GM23248 (cell line): ENCODE measurements around the gene CACUL1. TPM values are rescaled to one million over a fixed set of nuclear protein-coding genes. Genes with fewer than 3 reads are reported as not detected.
"Not testable (repeated sequence)": the region's sequence is repeated elsewhere in the genome, so short reads cannot be mapped to it uniquely, and the experiment has no call there.

ENCODE experiments used
- DNase-seq: peaks from one replicate; pipeline ENCODE4 v3.0.0-alpha.2; 2015
- H2AFZ ChIP-seq: fragments of 200-600 bp; sonication (generic); 2 replicates; pipeline ENCODE4 v1.6.1; 2016; ENCODE audit warnings: antibody characterized with exemption
- H3F3A ChIP-seq: fragments of 200-600 bp; sonication (generic); 2 replicates; pipeline ENCODE4 v1.6.1; 2016; ENCODE audit warnings: mild to moderate bottlenecking, antibody characterized with exemption, mixed run types; ENCODE audit not compliant: insufficient read depth
- H3K27ac ChIP-seq: fragments of 200-600 bp; sonication (generic); 2 replicates; pipeline ENCODE4 v1.5.1; 2016; ENCODE audit warnings: mild to moderate bottlenecking
- H3K27me3 ChIP-seq: fragments of 200-600 bp; sonication (generic); replicated peaks from 2 replicates; pipeline ENCODE4 v1.6.1; 2016; ENCODE audit warnings: mild to moderate bottlenecking; ENCODE audit not compliant: insufficient read depth
- H3K36me3 ChIP-seq: fragments of 200-600 bp; sonication (generic); 2 replicates; pipeline ENCODE4 v1.6.1; 2016; ENCODE audit warnings: low read depth, mild to moderate bottlenecking
- H3K4me1 ChIP-seq: fragments of 200-600 bp; sonication (generic); 2 replicates; pipeline ENCODE4 v1.6.1; 2016; ENCODE audit warnings: mild to moderate bottlenecking; ENCODE audit not compliant: insufficient read depth
- H3K4me2 ChIP-seq: fragments of 200-600 bp; sonication (generic); one replicate; pipeline ENCODE4 v1.6.1; 2016; ENCODE audit warnings: mild to moderate bottlenecking; ENCODE audit not compliant: unreplicated experiment
- H3K4me3 ChIP-seq: fragments of 200-600 bp; sonication (generic); 2 replicates; pipeline ENCODE4 v1.5.1; 2016; ENCODE audit warnings: mild to moderate bottlenecking
- H3K79me2 ChIP-seq: fragments of 200-600 bp; sonication (generic); 2 replicates; pipeline ENCODE4 v1.6.1; 2016; ENCODE audit warnings: mild to moderate bottlenecking; ENCODE audit not compliant: insufficient read depth
- H3K9ac ChIP-seq: fragments of 200-600 bp; sonication (generic); 2 replicates; pipeline ENCODE4 v1.6.1; 2016; ENCODE audit warnings: mild to moderate bottlenecking
- H3K9me2 ChIP-seq: fragments of 200-600 bp; sonication (generic); 2 replicates; pipeline ENCODE4 v1.6.1; 2016; ENCODE audit warnings: mixed run types, mild to moderate bottlenecking, moderate library complexity; ENCODE audit not compliant: insufficient read depth
- H3K9me3 ChIP-seq: fragments of 200-600 bp; sonication (generic); one replicate; pipeline ENCODE4 v1.6.1; 2017; ENCODE audit warnings: low read depth
- H4K20me1 ChIP-seq: fragments of 200-600 bp; sonication (generic); 2 replicates; pipeline ENCODE4 v1.6.0; 2016; ENCODE audit not compliant: insufficient read depth
- EZH2 ChIP-seq: fragments of 200-600 bp; sonication (generic); IDR thresholded peaks from 2 replicates; pipeline ENCODE4 v1.6.1; 2018; ENCODE audit warnings: antibody characterized with exemption, mild to moderate bottlenecking; ENCODE audit not compliant: insufficient read depth, poor library complexity, severe bottlenecking
- EZH2phosphoT487 ChIP-seq: fragments of 200-600 bp; sonication (generic); IDR thresholded peaks from 2 replicates; pipeline ENCODE4 v1.6.1; 2018; ENCODE audit warnings: antibody characterized with exemption, moderate library complexity, mild to moderate bottlenecking, low read depth; ENCODE audit not compliant: insufficient read depth
- WGBS, 2 experiments: methylation state at CpG; one replicate each; pipeline ENCODE4 v1.1.6; 2015 to 2017; ENCODE audit warnings: low lambda C conversion rate in 2 of 2, low coverage in 1 of 2; ENCODE audit errors: missing lambda C conversion rate in 2 of 2; 5-methylcytosine and 5-hydroxymethylcytosine counted together
- in situ Hi-C: fragments of 300-500 bp; cut with MboI; formaldehyde crosslinking; loops from 2 replicates; pipeline ENCODE4 v1.15.0; 2020
- polyA plus RNA-seq: library from polyadenylated mRNA; unstranded; fragments of >200 nt; fragmentation: Nextera tagmentation; extraction: Ambion mirVana; gene quantifications from 2 replicates; pipeline ENCODE4 v1.2.1, GENCODE V29; 2016
- total RNA-seq: library from RNA; depleted of rRNA; stranded (reverse); fragments of >200 nt; shearing (Covaris generic); gene quantifications from 2 replicates; pipeline ENCODE4 v1.2.3, GENCODE V29; 2014

Gene CACUL1
- total and polyA plus RNA-seq, 2 experiments from 2014 or later, result 14.8 to 27.1 TPM

DNA sequence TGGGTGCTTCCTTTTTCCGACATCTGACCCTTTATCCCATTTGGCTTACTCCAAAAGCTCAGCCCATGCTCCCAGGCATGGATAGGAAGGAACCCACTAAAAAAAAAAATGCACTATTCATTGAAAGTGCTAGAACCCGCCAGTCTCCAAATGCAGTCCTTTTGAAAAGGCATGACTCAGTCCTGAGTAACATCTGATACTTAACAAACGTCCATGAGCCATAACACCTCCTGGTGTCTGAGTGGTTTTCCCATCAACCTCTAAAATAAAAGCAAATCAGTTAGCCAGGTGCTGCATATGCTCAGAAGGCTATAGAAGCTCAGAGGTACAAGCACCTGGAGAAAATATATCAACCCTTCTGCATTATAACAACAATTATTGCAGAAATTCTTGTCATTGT lies 45.0 kb upstream of the CACUL1 start:
- Histone ChIP-seq H3F3A (peaks cover 13% of the 10 kb centered on the region; the same call in 1 of the 2 replicates), H3K9ac (no peak overlapping the region), H4K20me1 (no peaks in the 10 kb centered on the region), H3K27ac (no peak overlapping the region), H3K36me3 (no peaks in the 10 kb centered on the region), H3K4me1 (peaks cover 9% of the 10 kb centered on the region), H3K79me2 (no peaks in the 10 kb centered on the region), H3K4me2 (no peak overlapping the region), H3K9me3 (no peaks in the 10 kb centered on the region), H3K4me3 (no peak overlapping the region), H2AFZ (no peak overlapping the region), H3K9me2 (no peaks in the 10 kb centered on the region), H3K27me3 (peaks cover 6% of the 10 kb centered on the region)
- TF ChIP-seq EZH2, result no peak
- no peak for TF ChIP-seq EZH2phosphoT487
- 29 to 31% methylated on average over 3 of the region's 3 CpGs for WGBS, 2 experiments
- peak; percentile 82 for DNase-seq
- in situ Hi-C loops, result no loop called here

DNA sequence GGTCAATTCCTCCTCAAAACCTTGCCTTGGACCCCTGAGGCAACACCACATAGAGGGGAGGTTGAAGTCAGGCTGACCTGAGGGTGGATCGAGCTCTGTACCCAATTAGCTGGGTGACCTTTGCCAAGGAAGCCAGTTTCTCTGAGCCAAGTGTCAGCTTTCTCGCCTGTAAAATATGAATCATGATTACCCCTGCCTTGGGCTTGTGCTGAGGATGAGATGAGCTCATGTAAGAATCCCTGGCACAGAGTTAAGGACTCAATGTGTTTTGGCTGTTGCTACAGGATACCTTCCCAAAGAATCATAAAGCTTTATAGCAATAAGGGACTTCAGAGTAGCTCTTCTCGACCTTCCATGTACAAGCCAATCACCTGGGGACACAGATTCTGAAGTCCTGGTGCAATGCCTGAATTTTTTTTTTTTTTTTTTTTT lies 43.5 kb upstream of the CACUL1 start:
- H3K27me3 ChIP-seq, result no peaks in the 10 kb centered on the region; the same call in none of the 2 replicates
- WGBS, 2 experiments, result 0% methylated on average over 3 of the region's 3 CpGs
- peaks cover 9% of the 10 kb centered on the region for H3K4me1 ChIP-seq
- no peak overlapping the region for H3K4me3 ChIP-seq
- in situ Hi-C loops, result no loop called here
- no peaks in the 10 kb centered on the region for H3K9me2 ChIP-seq
- peak; percentile 91 for DNase-seq
- H3K36me3 ChIP-seq, result no peaks in the 10 kb centered on the region
- no peaks in the 10 kb centered on the region for H4K20me1 ChIP-seq
- TF ChIP-seq EZH2 (no peak), EZH2phosphoT487 (no peak)
- no peaks in the 10 kb centered on the region for H3K9me3 ChIP-seq
- H3K27ac ChIP-seq, result no peak overlapping the region
- H3K9ac ChIP-seq, result peak overlapping the region; percentile 4; the same call in 1 of the 2 replicates
- no peak overlapping the region for H2AFZ ChIP-seq
- no peak overlapping the region for H3K4me2 ChIP-seq
- peaks cover 13% of the 10 kb centered on the region; the same call in 1 of the 2 replicates for H3F3A ChIP-seq
- H3K79me2 ChIP-seq, result no peaks in the 10 kb centered on the region

DNA sequence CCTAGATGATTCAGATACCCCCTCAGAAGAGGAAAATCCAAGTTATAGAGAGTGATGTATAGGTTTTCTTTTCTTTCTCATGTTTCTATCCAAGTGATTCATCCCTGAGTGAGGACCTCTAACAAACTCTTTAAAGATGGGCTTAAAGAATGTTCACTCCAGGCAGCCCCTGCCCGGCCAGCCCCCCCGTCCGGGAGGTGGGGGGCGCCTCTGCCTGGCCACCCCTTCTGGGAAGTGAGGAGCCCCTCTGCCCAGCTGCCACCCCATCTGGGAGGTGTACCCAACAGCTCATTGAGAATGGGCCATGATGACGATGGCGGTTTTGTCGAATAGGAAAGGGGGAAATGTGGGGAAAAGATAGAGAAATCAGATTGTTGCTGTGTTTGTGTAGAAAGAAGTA lies 40.2 kb upstream of the CACUL1 start:
- H3K9ac ChIP-seq, in situ Hi-C loops, H2AFZ ChIP-seq, H3K4me2 ChIP-seq, H3K36me3 ChIP-seq, DNase-seq, H3K9me2 ChIP-seq, H4K20me1 ChIP-seq, H3K4me3 ChIP-seq, H3K79me2 ChIP-seq, H3K27me3 ChIP-seq, H3K27ac ChIP-seq, H3K9me3 ChIP-seq: not testable (repeated sequence)
- Histone ChIP-seq H3K4me1 (peaks cover 13% of the 10 kb centered on the region), H3F3A (peaks cover 13% of the 10 kb centered on the region; the same call in 1 of the 2 replicates)
- WGBS, 2 experiments, result 83 to 88% methylated on average over 4 to 7 of the region's 7 CpGs

DNA sequence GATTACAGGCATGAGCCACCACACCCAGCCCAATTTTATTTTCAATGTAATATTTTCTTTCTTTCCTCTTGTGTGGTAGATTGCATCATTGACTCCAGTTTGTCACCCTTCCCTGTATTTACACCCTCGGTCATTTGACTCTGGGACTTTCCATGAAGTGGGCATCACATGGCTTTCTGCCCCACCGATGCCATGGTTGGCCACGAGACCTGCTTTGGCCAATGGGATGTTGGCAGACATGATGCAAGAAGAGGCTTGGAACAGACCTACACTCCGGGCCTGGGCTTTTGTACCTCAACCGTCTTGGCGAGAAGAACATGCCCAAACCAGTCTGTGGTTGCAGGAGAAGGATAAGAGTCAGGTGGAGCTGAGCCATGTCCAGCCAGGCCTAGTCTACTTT lies 38.8 kb upstream of the CACUL1 start:
- no peak for DNase-seq
- TF ChIP-seq EZH2 (no peak), EZH2phosphoT487 (no peak)
- in situ Hi-C loops, result no loop called here
- Histone ChIP-seq H3K9ac (no peak overlapping the region), H3K4me1 (peaks cover 10% of the 10 kb centered on the region), H3K9me2 (no peaks in the 10 kb centered on the region), H4K20me1 (no peaks in the 10 kb centered on the region), H3K79me2 (no peaks in the 10 kb centered on the region), H3F3A (peaks cover 8% of the 10 kb centered on the region; the same call in 1 of the 2 replicates), H3K4me2 (no peak overlapping the region), H3K4me3 (no peak overlapping the region), H2AFZ (no peak overlapping the region), H3K9me3 (no peaks in the 10 kb centered on the region), H3K27me3 (peaks cover 12% of the 10 kb centered on the region), H3K36me3 (no peaks in the 10 kb centered on the region), H3K27ac (no peak overlapping the region)
- 76 to 77% methylated on average over 6 of the region's 6 CpGs for WGBS, 2 experiments

DNA sequence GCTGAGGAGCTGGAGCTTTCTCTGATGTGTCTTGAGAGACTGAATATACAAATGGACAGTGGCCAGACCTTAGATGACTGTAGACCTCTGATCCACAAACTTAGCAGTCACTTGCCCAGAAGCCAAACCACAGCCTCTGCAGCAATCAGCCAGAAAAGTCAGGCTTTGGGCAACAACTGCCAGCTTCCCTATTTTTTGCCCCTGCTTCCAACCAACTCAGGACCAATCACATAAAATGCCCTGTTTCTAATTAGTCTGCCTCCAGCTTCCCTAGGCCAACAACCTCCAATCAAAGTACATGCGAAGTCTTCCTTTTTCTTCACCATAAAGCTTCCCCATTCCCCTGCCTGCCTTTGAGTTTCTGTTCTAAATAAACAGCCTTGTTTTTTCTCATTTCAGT lies 37.8 kb upstream of the CACUL1 start:
- H3K36me3 ChIP-seq, result no peaks in the 10 kb centered on the region
- no peak for TF ChIP-seq EZH2phosphoT487
- TF ChIP-seq EZH2, result no peak

More for the DNA sequence above, 37.8 kb upstream of the CACUL1 start:
- 0 to 3% methylated on average over 1 of the region's 1 CpG for WGBS, 2 experiments
- no peak overlapping the region for H3K4me3 ChIP-seq
- peak; percentile 84 for DNase-seq
- 0 out of 2 replicates have a peak, but pooled peaks cover under 1% of the 10 kb centered on the region for H3F3A ChIP-seq
- H3K27ac ChIP-seq, result no peak overlapping the region
- H3K9me3 ChIP-seq, result no peaks in the 10 kb centered on the region
- in situ Hi-C loops, result no loop called here
- H3K4me2 ChIP-seq, result no peak overlapping the region
- H3K79me2 ChIP-seq, result no peaks in the 10 kb centered on the region
- H3K9ac ChIP-seq, result no peak overlapping the region
- no peaks in the 10 kb centered on the region for H4K20me1 ChIP-seq
- peaks cover 12% of the 10 kb centered on the region for H3K27me3 ChIP-seq
- H3K9me2 ChIP-seq, result no peaks in the 10 kb centered on the region
- no peak overlapping the region for H2AFZ ChIP-seq
- peaks cover 4% of the 10 kb centered on the region; the same call in 1 of the 2 replicates for H3K4me1 ChIP-seq
